ENCODE measurements around the gene A1BG.

Gene A1BG

GRCh38 chr19:58355908-58356765, 2.8 kb upstream of the A1BG start:
- no peak overlapping the region for H3K9ac ChIP-seq (ENCODE audit: insufficient read length)
- no peak for DNase-seq (ENCODE audit: low read depth, low spot score)
- H3K27ac ChIP-seq: no peak overlapping the region
- no peaks in the 10 kb centered on the region for H3K36me3 ChIP-seq (ENCODE audit: insufficient read depth, low read length)
- H3K9me3 ChIP-seq (ENCODE audit: low read depth, low read length): no peaks in the 10 kb centered on the region
- TF ChIP-seq FOXP2 (optimal IDR thresholded peaks at IDR 0.05; ENCODE audit: control extremely low read depth, extremely low read length, insufficient read depth): no peak
- no peak for TF ChIP-seq POLR2AphosphoS5 (IDR thresholded peaks at IDR 0.05; ENCODE audit: borderline replicate concordance, low read depth, low read length)
- no peak for TF ChIP-seq EZH2 (IDR thresholded peaks at IDR 0.05)
- no peak overlapping the region for H3K4me3 ChIP-seq

- TF ChIP-seq POLR2AphosphoS5 (IDR thresholded peaks at IDR 0.05; ENCODE audit: borderline replicate concordance, low read depth, low read length) (no peak), EZH2 (IDR thresholded peaks at IDR 0.05) (no peak)
- no peak overlapping the region for H3K9ac ChIP-seq (ENCODE audit: insufficient read length)
- no peak overlapping the region for H3K27ac ChIP-seq
- H3K4me3 ChIP-seq: no peak overlapping the region
- DNase-seq (ENCODE audit: low read depth, low spot score): no peak
- no peaks in the 10 kb centered on the region for H3K9me3 ChIP-seq (ENCODE audit: low read depth, low read length)
- no peaks in the 10 kb centered on the region for H3K36me3 ChIP-seq (ENCODE audit: insufficient read depth, low read length)
These were observed 2.0 kb upstream of the A1BG start for GRCh38 chr19:58355215-58355796.

GRCh38 chr19:58354478-58355030, 1.3 kb upstream of the A1BG start:
- TF ChIP-seq POLR2AphosphoS5 (IDR thresholded peaks at IDR 0.05; ENCODE audit: borderline replicate concordance, low read depth, low read length) (no peak), EZH2 (IDR thresholded peaks at IDR 0.05) (no peak), FOXP2 (optimal IDR thresholded peaks at IDR 0.05; ENCODE audit: control extremely low read depth, extremely low read length, insufficient read depth) (no peak)
- Histone ChIP-seq H3K27ac (no peak overlapping the region), H3K36me3 (ENCODE audit: insufficient read depth, low read length) (no peaks in the 10 kb centered on the region), H3K4me3 (no peak overlapping the region), H3K9ac (ENCODE audit: insufficient read length) (no peak overlapping the region), H3K9me3 (ENCODE audit: low read depth, low read length) (no peaks in the 10 kb centered on the region)
- DNase-seq (ENCODE audit: low read depth, low spot score): no peak

GRCh38 chr19:58353717-58354477, 605 bp upstream of the A1BG start:
- Histone ChIP-seq H3K36me3 (ENCODE audit: insufficient read depth, low read length) (no peaks in the 10 kb centered on the region), H3K9ac (ENCODE audit: insufficient read length) (no peak overlapping the region), H3K27ac (no peak overlapping the region), H3K4me3 (no peak overlapping the region), H3K9me3 (ENCODE audit: low read depth, low read length) (no peaks in the 10 kb centered on the region)
- TF ChIP-seq FOXP2 (optimal IDR thresholded peaks at IDR 0.05; ENCODE audit: control extremely low read depth, extremely low read length, insufficient read depth) (no peak), EZH2 (IDR thresholded peaks at IDR 0.05) (no peak), POLR2AphosphoS5 (IDR thresholded peaks at IDR 0.05; ENCODE audit: borderline replicate concordance, low read depth, low read length) (no peak)
- no peak for DNase-seq (ENCODE audit: low read depth, low spot score)

- TF ChIP-seq POLR2AphosphoS5 (IDR thresholded peaks at IDR 0.05; ENCODE audit: borderline replicate concordance, low read depth, low read length): no peak
- Histone ChIP-seq H3K27ac (no peak overlapping the region), H3K4me3 (no peak overlapping the region), H3K9ac (ENCODE audit: insufficient read length) (no peak overlapping the region), H3K36me3 (ENCODE audit: insufficient read depth, low read length) (no peaks in the 10 kb centered on the region), H3K9me3 (ENCODE audit: low read depth, low read length) (no peaks in the 10 kb centered on the region)
- no peak for DNase-seq (ENCODE audit: low read depth, low spot score)
These were observed 1.1 kb downstream of the A1BG start for GRCh38 chr19:58351990-58352755.

GRCh38 chr19:58351558-58351878, 1.8 kb downstream of the A1BG start:
- Histone ChIP-seq H3K27ac (no peak overlapping the region), H3K9me3 (ENCODE audit: low read depth, low read length) (no peaks in the 10 kb centered on the region), H3K9ac (ENCODE audit: insufficient read length) (no peak overlapping the region), H3K4me3 (no peak overlapping the region), H3K36me3 (ENCODE audit: insufficient read depth, low read length) (no peaks in the 10 kb centered on the region)
- no peak for DNase-seq (ENCODE audit: low read depth, low spot score)
- no peak for TF ChIP-seq POLR2AphosphoS5 (IDR thresholded peaks at IDR 0.05; ENCODE audit: borderline replicate concordance, low read depth, low read length)
- no peak for TF ChIP-seq EZH2 (IDR thresholded peaks at IDR 0.05)
- TF ChIP-seq FOXP2 (optimal IDR thresholded peaks at IDR 0.05; ENCODE audit: control extremely low read depth, extremely low read length, insufficient read depth): no peak

- Histone ChIP-seq H3K4me3 (no peak overlapping the region), H3K9me3 (ENCODE audit: low read depth, low read length) (no peaks in the 10 kb centered on the region), H3K36me3 (ENCODE audit: insufficient read depth, low read length) (no peaks in the 10 kb centered on the region), H3K9ac (ENCODE audit: insufficient read length) (no peak overlapping the region), H3K27ac (no peak overlapping the region)
- TF ChIP-seq EZH2 (IDR thresholded peaks at IDR 0.05) (no peak), FOXP2 (optimal IDR thresholded peaks at IDR 0.05; ENCODE audit: control extremely low read depth, extremely low read length, insufficient read depth) (no peak), POLR2AphosphoS5 (IDR thresholded peaks at IDR 0.05; ENCODE audit: borderline replicate concordance, low read depth, low read length) (no peak)
- DNase-seq (ENCODE audit: low read depth, low spot score): no peak
These were observed 2.3 kb downstream of the A1BG start for GRCh38 chr19:58350871-58351557.

Data from SK-N-MC (cell line).